ENCODE measurements around the gene SRSF4.

SRSF4 gene

DNA sequence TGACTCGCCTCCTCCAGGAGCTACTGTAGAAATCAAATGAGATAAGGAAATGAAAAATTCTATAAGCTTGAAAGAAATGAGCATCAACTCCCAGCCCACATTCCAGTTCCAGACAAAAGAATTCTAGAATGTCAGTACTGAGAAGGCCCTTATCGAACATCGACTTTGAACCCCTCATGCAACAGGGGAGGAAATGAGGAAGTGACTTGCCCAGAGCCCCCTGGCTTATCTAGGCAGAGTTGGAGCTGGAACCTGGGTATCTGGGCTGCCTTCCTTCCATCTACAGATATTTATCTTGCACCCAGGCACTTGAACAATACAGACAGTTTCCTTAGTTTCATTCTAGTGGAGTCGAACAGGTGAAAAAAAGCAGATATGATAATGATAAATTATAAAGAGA is 26.7 kb upstream of the SRSF4 start:
- Histone ChIP-seq H3K4me3 (ENCODE audit: low read length) (no peak overlapping the region), H3K27me3 (replicated peaks; ENCODE audit: insufficient read depth, low read length) (no peaks in the 10 kb centered on the region), H4K20me1 (ENCODE audit: insufficient read depth, low read length) (no peaks in the 10 kb centered on the region), H3K36me3 (replicated peaks; ENCODE audit: insufficient read depth, low read length) (no peaks in the 10 kb centered on the region), H3K27ac (ENCODE audit: low read length) (no peak overlapping the region), H3K79me2 (ENCODE audit: low read length) (no peaks in the 10 kb centered on the region), H2AFZ (ENCODE audit: low read length) (no peak overlapping the region), H3K9me3 (replicated peaks; ENCODE audit: insufficient read depth, low read length) (no peaks in the 10 kb centered on the region), H3K4me1 (ENCODE audit: low read length) (no peaks in the 10 kb centered on the region), H3K9ac (ENCODE audit: low read length) (no peak overlapping the region), H3F3A (ENCODE audit: insufficient read depth, low read length) (no peaks in the 10 kb centered on the region), H3K4me2 (ENCODE audit: low read depth, low read length) (no peak overlapping the region), H3K9me2 (replicated peaks; ENCODE audit: insufficient read depth, low read length) (no peaks in the 10 kb centered on the region)
- no peak for DNase-seq
- TF ChIP-seq, protein P1, sequence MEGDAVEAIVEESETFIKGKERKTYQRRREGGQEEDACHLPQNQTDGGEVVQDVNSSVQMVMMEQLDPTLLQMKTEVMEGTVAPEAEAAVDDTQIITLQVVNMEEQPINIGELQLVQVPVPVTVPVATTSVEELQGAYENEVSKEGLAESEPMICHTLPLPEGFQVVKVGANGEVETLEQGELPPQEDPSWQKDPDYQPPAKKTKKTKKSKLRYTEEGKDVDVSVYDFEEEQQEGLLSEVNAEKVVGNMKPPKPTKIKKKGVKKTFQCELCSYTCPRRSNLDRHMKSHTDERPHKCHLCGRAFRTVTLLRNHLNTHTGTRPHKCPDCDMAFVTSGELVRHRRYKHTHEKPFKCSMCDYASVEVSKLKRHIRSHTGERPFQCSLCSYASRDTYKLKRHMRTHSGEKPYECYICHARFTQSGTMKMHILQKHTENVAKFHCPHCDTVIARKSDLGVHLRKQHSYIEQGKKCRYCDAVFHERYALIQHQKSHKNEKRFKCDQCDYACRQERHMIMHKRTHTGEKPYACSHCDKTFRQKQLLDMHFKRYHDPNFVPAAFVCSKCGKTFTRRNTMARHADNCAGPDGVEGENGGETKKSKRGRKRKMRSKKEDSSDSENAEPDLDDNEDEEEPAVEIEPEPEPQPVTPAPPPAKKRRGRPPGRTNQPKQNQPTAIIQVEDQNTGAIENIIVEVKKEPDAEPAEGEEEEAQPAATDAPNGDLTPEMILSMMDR (IDR thresholded peaks at IDR 0.05; ENCODE audit: low read length) = no peak
- no peak for TF ChIP-seq EZH2phosphoT487 (IDR thresholded peaks at IDR 0.05; ENCODE audit: low read length)
- TF ChIP-seq EZH2 (optimal IDR thresholded peaks at IDR 0.05; ENCODE audit: low read depth, low read length) = no peak

DNA sequence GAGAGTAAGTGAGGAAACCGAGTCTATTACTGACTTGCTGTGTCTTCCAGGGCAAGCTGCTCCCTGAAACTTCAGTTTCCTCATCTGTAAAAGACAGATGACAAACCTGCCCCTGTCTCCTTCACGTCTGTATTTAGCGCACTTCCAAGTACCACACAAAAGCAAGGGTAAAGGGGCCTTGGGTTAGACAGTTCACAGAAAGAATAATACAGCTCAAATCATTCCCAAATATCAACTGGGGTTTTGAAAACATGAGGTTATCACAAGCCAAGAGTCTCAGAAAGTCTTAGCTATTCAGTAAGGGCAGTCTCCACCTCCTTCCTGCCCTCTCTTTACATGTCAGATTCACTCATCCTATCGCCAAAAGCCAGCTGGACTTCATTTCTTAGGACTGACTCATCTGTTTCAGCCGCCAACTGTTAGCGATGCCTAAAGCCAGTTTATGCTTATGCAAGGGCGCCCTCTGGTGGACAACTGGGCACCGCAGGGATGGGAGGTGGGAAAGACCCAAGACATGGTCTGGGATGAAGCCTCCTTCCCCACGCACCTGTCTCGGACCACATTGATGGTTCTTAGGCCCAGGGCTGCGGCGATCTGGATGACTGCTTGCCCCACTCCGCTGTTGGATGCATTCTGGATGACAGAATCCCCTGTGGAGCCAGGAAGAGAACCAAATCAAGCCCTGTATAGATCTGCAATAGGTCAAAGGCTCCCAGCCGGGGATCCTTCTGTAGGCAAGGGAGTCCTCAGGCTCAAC is 21.1 kb upstream of the SRSF4 start:
- peak overlapping the region; percentile 53 for H3K27ac ChIP-seq (ENCODE audit: low read length)
- peaks cover 8% of the 10 kb centered on the region for H3K4me1 ChIP-seq (ENCODE audit: low read length)
- TF ChIP-seq EZH2 (optimal IDR thresholded peaks at IDR 0.05; ENCODE audit: low read depth, low read length) (no peak), EZH2phosphoT487 (IDR thresholded peaks at IDR 0.05; ENCODE audit: low read length) (no peak)
- TF ChIP-seq, protein P1 (IDR thresholded peaks at IDR 0.05; ENCODE audit: low read length) = peak; percentile 97
- peak overlapping the region; percentile 23; the same call in 1 of the 2 replicates for H3K9ac ChIP-seq (ENCODE audit: low read length)
- H3K9me2 ChIP-seq (replicated peaks; ENCODE audit: insufficient read depth, low read length) = no peaks in the 10 kb centered on the region
- no peaks in the 10 kb centered on the region for H4K20me1 ChIP-seq (ENCODE audit: insufficient read depth, low read length)
- H3K36me3 ChIP-seq (replicated peaks; ENCODE audit: insufficient read depth, low read length) = no peaks in the 10 kb centered on the region
- H3K4me2 ChIP-seq (ENCODE audit: low read depth, low read length) = peak overlapping the region; percentile 32
- peak overlapping the region; percentile 48 for H2AFZ ChIP-seq (ENCODE audit: low read length)
- no peaks in the 10 kb centered on the region for H3K27me3 ChIP-seq (replicated peaks; ENCODE audit: insufficient read depth, low read length)
- DNase-seq = peak; percentile 91
- H3K79me2 ChIP-seq (ENCODE audit: low read length) = no peaks in the 10 kb centered on the region
- no peaks in the 10 kb centered on the region for H3K9me3 ChIP-seq (replicated peaks; ENCODE audit: insufficient read depth, low read length)
- H3F3A ChIP-seq (ENCODE audit: insufficient read depth, low read length) = no peaks in the 10 kb centered on the region
- no peak overlapping the region for H3K4me3 ChIP-seq (ENCODE audit: low read length)

DNA sequence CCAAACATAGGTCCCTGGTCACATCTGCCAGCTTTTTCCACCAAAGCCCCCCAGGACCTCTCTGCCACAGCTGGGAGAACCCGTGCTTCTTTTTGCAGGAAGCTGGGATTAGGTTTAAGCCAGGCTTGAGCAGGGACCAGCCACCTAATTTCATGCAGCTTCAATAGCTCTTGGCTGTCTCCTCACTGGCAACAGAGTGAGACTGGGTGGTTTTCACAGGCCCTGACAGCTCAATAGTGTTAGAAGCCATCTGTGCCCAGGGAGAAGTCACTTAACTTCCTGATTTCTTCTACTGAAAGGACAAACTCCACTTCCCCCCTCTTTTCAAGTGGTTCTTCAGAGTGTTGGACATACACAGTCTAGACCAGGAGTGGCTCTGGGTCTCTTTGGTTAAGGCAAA is 20.4 kb upstream of the SRSF4 start:
- H3K27ac ChIP-seq (ENCODE audit: low read length) = peak overlapping the region; percentile 53

More for the DNA sequence above, 20.4 kb upstream of the SRSF4 start:
- TF ChIP-seq, protein P1 (IDR thresholded peaks at IDR 0.05; ENCODE audit: low read length) = no peak
- TF ChIP-seq EZH2phosphoT487 (IDR thresholded peaks at IDR 0.05; ENCODE audit: low read length) (no peak), EZH2 (optimal IDR thresholded peaks at IDR 0.05; ENCODE audit: low read depth, low read length) (no peak)
- Histone ChIP-seq H3K27me3 (replicated peaks; ENCODE audit: insufficient read depth, low read length) (no peaks in the 10 kb centered on the region), H2AFZ (ENCODE audit: low read length) (no peak overlapping the region; the same call in 1 of the 2 replicates), H3K9me2 (replicated peaks; ENCODE audit: insufficient read depth, low read length) (no peaks in the 10 kb centered on the region), H3K4me1 (ENCODE audit: low read length) (peaks cover 8% of the 10 kb centered on the region), H3K79me2 (ENCODE audit: low read length) (no peaks in the 10 kb centered on the region), H4K20me1 (ENCODE audit: insufficient read depth, low read length) (no peaks in the 10 kb centered on the region), H3K4me2 (ENCODE audit: low read depth, low read length) (peak overlapping the region; percentile 32), H3K36me3 (replicated peaks; ENCODE audit: insufficient read depth, low read length) (no peaks in the 10 kb centered on the region), H3K4me3 (ENCODE audit: low read length) (no peak overlapping the region), H3K9me3 (replicated peaks; ENCODE audit: insufficient read depth, low read length) (no peaks in the 10 kb centered on the region), H3F3A (ENCODE audit: insufficient read depth, low read length) (no peaks in the 10 kb centered on the region), H3K9ac (ENCODE audit: low read length) (peak overlapping the region; percentile 23; the same call in 1 of the 2 replicates)
- DNase-seq = no peak

All from MM.1S (cell line).